ENCODE measurements around the gene MED16. TPM values are rescaled to one million over a fixed set of nuclear protein-coding genes. Genes with fewer than 3 reads are reported as not detected.

The MED16 gene
- total RNA-seq, 3 donors from 2014 or later: 14.9 to 33.1 (median 32.8) TPM

DNA sequence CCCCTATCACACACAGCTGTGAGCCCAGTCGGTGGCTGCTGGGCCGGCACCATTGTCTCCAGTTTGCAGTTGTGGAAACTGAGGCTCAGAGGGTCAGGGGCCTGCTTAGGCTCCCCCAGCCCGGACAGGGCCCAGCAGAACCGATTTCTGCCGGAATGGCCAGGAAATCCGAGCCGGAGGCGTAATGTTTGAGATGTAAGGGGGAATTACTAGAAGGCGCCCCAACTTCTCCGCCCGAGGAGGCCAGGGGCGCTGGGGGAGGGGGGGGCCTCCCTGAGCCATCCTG is 25.1 kb upstream of the MED16 start:
- peaks cover 19 to 36% of the 10 kb centered on the region in 2 donors for H3K27me3 ChIP-seq

DNA sequence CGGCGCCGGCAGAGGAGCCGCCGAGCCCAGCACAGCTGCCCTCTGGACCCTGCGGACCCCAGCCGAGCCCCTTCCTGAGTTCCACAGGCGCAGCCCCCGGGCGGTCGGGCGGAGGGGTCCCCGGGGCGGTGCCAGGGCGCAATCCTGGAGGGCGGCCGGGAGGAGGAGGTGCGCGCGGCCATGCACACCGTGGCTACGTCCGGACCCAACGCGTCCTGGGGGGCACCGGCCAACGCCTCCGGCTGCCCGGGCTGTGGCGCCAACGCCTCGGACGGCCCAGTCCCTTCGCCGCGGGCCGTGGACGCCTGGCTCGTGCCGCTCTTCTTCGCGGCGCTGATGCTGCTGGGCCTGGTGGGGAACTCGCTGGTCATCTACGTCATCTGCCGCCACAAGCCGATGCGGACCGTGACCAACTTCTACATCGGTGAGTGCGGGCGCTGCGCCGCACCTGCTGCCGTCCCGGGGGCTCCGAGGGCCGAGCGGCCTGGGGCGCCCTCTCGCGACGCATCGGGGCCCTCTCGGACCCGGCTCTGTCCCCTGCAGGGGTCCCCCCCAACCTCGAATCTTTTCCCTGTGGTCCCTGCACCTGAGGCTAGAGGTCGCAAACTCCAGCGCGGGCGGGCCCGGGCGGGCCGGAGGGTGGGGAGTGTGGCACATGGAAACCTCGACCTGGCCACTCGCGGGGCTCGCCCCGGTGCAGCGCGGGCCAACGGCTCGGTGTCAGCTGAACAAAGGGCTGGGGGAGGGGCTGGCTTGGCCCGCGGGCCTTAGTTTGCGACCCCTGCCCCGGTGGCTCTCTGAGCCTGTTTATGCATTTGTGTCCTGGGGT is 24.6 kb upstream of the MED16 start, which contains the start of gene KISS1R:
Gene KISS1R (plus strand): TSS at position 11 of the 829 bp plus-strand sequence. CDS start 170 bp downstream, at position 181.
- H3K27ac ChIP-seq: no peak within 1 kb of the TSS
- DNase-seq (ENCODE audit: low spot score in 2 of 2): no peak
- TF ChIP-seq, protein P1, sequence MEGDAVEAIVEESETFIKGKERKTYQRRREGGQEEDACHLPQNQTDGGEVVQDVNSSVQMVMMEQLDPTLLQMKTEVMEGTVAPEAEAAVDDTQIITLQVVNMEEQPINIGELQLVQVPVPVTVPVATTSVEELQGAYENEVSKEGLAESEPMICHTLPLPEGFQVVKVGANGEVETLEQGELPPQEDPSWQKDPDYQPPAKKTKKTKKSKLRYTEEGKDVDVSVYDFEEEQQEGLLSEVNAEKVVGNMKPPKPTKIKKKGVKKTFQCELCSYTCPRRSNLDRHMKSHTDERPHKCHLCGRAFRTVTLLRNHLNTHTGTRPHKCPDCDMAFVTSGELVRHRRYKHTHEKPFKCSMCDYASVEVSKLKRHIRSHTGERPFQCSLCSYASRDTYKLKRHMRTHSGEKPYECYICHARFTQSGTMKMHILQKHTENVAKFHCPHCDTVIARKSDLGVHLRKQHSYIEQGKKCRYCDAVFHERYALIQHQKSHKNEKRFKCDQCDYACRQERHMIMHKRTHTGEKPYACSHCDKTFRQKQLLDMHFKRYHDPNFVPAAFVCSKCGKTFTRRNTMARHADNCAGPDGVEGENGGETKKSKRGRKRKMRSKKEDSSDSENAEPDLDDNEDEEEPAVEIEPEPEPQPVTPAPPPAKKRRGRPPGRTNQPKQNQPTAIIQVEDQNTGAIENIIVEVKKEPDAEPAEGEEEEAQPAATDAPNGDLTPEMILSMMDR (IDR thresholded peaks at IDR 0.05): peak in 1 of 3 donors; percentile 33
- TF ChIP-seq POLR2AphosphoS5 (IDR thresholded peaks at IDR 0.05): no peak
- TF ChIP-seq POLR2A (IDR thresholded peaks at IDR 0.05): no peak
- H3K4me3 ChIP-seq: peak within 1 kb of the TSS; percentile 13 to 71 (median 47)
- H3K9me3 ChIP-seq: no peaks in the 10 kb centered on the region
- H3K27me3 ChIP-seq: peaks cover 19 to 36% of the 10 kb centered on the region in 2 donors
- no peaks in the 10 kb centered on the region for H3K36me3 ChIP-seq
- intact Hi-C loops (cut with DNase I; ENCODE audit: low total_unique reads): loop anchor here (5.0 kb wide), 2 partner anchors 60 to 150 kb away; partner anchors contain the start of gene CFD
- H3K4me1 ChIP-seq: peaks cover 14 to 31% of the 10 kb centered on the region in 2 donors

More for the DNA sequence above, 25.1 kb upstream of the MED16 start:
- peaks cover 14 to 31% of the 10 kb centered on the region in 2 donors for H3K4me1 ChIP-seq
- H3K27ac ChIP-seq: no peak overlapping the region
- no peaks in the 10 kb centered on the region for H3K36me3 ChIP-seq
- no peak for DNase-seq (ENCODE audit: low spot score in 2 of 2)
- no peaks in the 10 kb centered on the region for H3K9me3 ChIP-seq
- intact Hi-C loops (cut with DNase I; ENCODE audit: low total_unique reads): loop anchor here (5.0 kb wide), 2 partner anchors 61 to 151 kb away; partner anchors contain the start of gene CFD
- H3K4me3 ChIP-seq: peak overlapping the region in 2 of 3 donors; percentile 47 to 71
- TF ChIP-seq, protein P1 (IDR thresholded peaks at IDR 0.05): no peak
- TF ChIP-seq POLR2AphosphoS5 (IDR thresholded peaks at IDR 0.05): no peak
- no peak for TF ChIP-seq POLR2A (IDR thresholded peaks at IDR 0.05)

DNA sequence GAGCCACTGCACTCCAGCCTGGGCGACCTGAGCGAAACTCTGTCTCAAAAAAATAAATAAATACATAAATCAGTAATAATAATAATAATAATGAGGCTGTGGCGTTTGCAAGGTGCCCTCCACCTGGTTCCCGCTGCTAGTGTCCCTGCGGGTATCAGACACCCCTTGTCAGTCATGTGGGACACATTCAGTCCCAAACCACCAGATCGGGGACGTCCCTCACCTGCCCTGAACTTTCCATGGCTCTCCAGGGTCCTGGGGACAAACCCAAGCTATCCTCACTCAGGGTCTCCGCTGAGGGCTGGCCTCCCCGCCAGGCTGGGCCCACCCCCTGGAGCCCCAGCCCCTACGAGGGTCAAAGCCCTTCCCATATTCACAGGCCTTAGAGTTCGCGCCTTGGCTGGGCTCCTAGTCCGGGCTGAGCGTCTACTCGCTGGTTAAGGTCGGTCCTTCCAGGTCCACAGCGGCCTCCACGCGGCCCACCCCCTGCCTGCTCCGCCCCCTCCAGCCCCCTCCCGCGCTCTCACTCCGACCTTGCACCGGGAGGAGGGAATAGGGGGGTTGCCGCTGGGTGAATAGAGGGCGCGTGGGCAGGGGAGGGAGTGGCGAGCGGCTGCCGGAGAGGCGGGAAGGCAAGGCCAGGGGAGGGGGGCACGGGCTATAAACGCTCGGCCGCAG is 23.8 kb upstream of the MED16 start:
- H3K27ac ChIP-seq: no peak overlapping the region
- H3K4me3 ChIP-seq: peak overlapping the region; percentile 13 to 71 (median 47)
- intact Hi-C loops (cut with DNase I; ENCODE audit: low total_unique reads): loop anchor here (5.0 kb wide), 2 partner anchors 59 to 149 kb away; partner anchors contain the start of gene CFD
- peaks cover 19 to 36% of the 10 kb centered on the region in 2 donors for H3K27me3 ChIP-seq
- no peak for DNase-seq (ENCODE audit: low spot score in 2 of 2)
- TF ChIP-seq, protein P1 (IDR thresholded peaks at IDR 0.05): no peak
- TF ChIP-seq POLR2AphosphoS5 (IDR thresholded peaks at IDR 0.05): no peak
- no peak for TF ChIP-seq POLR2A (IDR thresholded peaks at IDR 0.05)
- H3K4me1 ChIP-seq: peaks cover 14 to 31% of the 10 kb centered on the region in 2 donors
- H3K9me3 ChIP-seq: no peaks in the 10 kb centered on the region
- no peaks in the 10 kb centered on the region for H3K36me3 ChIP-seq

DNA sequence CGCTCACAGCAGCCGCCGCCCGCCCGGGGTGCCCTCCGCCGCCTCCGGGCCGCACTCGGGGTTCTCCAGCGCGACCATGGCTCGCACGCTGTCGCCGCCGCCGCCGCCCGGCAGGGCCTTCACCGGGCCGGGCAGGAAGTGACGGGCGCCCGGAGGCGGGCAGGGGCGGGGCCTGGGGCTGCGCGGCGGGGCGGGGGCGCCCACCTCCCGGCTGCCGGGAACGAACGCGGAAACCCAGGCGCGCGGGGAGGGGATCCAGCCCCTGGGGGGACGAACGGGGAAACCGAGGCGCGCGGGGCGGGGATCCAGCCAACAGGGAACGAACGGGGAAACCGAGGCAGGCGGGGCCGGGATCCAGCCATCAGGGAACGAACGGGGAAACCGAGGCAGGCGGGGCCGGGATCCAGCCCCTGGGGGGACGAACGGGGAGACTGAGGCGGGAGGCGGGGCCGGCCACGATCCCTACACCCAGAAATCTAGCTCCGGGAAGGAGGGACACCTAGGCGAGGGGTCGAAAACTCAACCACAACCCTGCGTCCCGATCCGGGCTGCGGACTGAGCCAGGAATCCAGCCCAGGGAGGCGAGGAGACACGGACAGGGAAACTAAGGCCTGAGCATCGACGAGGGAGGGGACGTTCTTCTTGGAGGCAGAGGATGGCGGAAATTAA is 20.2 kb upstream of the MED16 start, which contains the start of gene R3HDM4:
Gene R3HDM4 (minus strand): TSS at position 140 of the 669 bp plus-strand sequence. CDS start 62 bp downstream, at position 78.
- peak within 1 kb of the TSS; percentile 80 to 98 (median 85) for H3K4me3 ChIP-seq
- peaks cover 5 to 8% of the 10 kb centered on the region in 2 donors for H3K27me3 ChIP-seq
- H3K9me3 ChIP-seq: no peaks in the 10 kb centered on the region
- peak; percentile 35 to 72 (median 39) for TF ChIP-seq POLR2AphosphoS5 (IDR thresholded peaks at IDR 0.05)
- TF ChIP-seq POLR2A (IDR thresholded peaks at IDR 0.05): no peak
- TF ChIP-seq, protein P1 (IDR thresholded peaks at IDR 0.05): no peak
- no peaks in the 10 kb centered on the region for H3K36me3 ChIP-seq
- peak; percentile 76 to 84 for DNase-seq (ENCODE audit: low spot score in 2 of 2)
- intact Hi-C loops (cut with DNase I; ENCODE audit: low total_unique reads): no loop called here
- peak within 1 kb of the TSS; percentile 96 to 98 for H3K27ac ChIP-seq
- peaks cover 3 to 16% of the 10 kb centered on the region in 2 donors for H3K4me1 ChIP-seq
